Fibroblast of peridontal ligament (primary cell): ENCODE measurements around the gene NBEAL2.
"Not testable (repeated sequence)": the region's sequence is repeated elsewhere in the genome, so short reads cannot be mapped to it uniquely, and the experiment has no call there.

Experiments used
- DNase-seq: peaks from one replicate; pipeline ENCODE4 v3.0.0-alpha.2; 2010; ENCODE audit errors: extremely low read depth

NBEAL2 gene

DNA sequence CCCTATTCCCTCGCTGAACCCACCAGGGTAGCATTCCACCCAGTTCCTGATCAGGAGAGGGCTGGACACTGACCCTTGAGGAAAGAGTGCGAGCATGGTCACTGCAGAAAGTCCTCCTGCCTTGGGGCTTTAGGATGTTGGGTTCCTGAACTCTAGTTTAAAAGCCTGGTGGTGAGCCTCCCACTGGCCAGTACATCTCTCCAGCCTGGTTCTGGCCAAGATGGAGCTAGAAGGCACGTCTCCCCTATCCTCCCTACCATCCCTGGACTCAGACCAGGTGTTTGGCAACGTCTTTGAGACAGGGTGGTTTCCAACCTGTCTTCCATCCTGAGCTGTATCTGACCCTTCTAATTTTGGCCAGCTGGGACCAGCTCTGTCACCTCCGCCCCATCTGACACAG, 31.4 kb downstream of the NBEAL2 start:
- no peak for DNase-seq

- no peak for DNase-seq
Measured at GRCh38 chr3:47011371-47011770, 31.9 kb downstream of the NBEAL2 start.

DNA sequence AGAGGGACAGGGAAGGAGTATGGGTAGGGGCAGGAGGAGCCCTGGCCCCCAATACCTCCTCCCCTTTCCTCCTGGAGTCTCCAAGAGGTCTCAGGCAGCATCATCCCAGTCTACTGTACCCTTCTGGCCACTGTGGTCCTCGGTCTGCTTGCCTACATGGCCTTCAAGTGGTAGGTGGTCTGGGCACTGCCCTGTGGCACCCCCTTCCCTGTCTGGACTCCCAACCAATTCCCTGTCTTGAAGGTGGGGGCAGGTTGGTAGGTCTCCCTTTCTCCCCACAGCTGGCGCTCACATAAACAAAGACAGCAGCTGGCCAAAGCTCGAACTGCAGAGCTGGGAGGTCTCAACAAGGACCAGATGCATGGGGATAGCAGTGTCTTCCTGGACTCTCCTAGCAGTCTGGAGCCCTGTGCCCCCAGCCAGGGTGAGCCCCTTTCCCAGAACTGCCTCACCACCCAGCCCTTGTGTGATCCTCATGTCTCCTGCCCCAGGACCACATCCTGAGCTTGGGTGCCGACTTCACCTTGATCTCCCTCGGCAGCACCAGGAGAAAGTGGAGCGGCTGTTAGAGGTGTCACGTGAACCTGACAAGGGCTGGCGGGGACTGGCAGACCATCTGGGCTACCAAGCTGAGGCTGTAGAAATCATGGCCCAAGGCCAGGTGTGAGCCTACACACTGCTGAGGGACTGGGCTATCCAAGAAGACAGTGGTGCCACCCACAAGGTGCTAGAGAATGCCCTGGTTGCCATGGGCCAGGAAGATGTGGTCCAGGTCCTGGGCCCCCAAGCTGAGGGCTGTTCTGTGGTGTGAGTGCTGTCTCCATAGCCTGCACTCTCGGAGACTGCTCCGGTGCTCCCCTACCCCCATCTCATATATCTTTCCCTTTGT, 33.1 kb downstream of the NBEAL2 start:
- DNase-seq = no peak

GRCh38 chr3:47013231-47013630, 33.8 kb downstream of the NBEAL2 start:
- DNase-seq = no peak

DNA sequence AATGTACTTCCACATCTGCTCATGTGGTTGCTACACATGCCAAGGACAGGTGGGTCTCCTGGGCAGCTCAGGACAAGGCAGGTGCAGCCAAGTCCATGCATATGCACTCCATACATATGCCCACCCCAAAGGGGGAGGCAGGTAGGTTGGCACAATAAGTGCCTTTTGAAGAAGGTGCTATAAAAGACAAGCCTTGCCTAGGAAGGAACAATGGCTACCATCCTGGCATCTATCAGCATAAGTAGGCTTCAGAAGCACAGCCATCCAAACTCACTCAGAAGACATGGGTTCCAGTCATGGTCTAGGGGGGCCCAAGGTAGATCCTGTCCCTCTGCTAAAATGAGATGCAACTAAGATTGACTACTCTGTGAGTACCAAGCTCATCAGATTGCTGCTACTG, 34.6 kb downstream of the NBEAL2 start:
- DNase-seq = no peak

GRCh38 chr3:47015151-47015550, 35.7 kb downstream of the NBEAL2 start:
- no peak for DNase-seq

DNA sequence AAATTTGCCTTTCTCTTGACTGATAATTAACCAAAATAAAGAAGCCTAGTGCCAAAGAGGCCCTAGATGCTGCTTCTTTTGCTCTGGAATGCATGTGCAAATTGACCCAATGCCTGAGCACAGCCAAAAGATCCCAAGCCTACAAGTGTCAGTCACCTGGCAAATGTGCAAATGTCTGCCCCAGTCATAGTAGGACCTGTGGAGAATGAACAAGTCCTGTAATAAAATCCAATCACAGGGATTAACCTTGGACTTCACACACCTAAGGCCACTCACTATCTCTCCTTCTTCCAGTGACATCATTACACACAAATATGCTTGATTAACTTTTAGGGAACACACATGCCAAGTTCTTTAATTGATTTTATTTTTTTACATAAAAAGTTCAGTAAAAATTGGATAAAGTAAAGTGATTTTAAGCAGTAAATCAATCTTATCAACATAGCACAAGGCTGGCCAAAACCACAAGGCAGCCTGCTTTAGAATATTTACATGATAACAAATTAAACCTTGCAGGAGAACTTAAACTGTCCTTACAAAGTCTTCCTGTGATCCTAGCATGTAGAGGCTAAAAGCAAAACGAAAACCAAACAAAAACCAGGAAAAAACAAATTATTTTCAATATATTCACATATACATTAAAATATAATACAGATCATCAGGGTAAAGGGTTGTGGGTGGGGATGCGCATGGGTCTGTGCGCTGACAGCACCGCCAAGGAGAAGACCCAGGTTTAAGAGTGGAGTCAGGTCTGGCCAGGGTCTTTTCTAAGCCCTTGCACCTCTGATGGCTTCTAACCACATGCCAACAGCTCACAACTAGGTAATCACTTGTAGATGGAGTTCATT, 36.8 kb downstream of the NBEAL2 start:
- peak; percentile 18 for DNase-seq

DNA sequence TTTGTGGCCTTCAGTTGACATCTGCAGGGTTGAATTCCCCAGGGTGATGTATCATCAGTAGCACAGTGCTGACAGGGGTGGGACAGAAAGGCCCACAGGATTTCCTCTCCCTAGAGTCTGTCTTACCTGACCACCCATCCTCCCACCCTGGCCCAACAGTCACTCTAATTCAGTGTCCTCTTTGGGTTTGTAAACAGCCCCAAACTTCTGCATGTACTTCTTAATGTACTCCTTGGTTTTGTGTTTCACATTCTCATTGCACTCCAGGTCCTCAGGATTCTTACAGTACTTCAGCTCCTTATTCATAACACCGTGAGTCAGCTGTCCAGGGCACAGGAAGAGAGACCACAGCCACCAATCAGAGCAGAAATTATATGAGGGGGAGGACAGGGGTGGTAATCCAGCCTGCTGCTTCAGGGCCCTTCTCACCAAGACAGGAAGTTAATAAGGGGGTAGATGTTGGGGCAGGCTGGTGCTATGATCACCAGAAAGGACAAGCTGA, 37.5 kb downstream of the NBEAL2 start:
- peak; percentile 60 for DNase-seq

GRCh38 chr3:47017504-47018268, 38.2 kb downstream of the NBEAL2 start:
- no peak for DNase-seq

DNA sequence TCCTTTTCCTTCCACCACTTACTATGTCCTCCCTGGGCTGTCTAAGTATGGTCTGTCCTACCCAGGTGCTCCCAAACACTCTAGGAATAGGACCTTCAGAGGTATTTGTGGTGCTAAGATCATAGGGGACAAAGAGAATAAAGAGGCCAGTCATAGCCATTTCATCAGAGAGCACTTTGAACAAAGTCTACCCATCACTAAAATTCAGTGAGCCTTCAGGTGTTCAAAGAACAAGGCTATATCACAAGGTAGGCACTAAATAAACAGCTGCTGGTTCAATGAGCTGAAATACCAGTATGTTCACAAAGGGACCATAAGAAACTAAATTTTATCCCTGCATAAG, 38.8 kb downstream of the NBEAL2 start:
- no peak for DNase-seq

- DNase-seq = no peak
Measured at GRCh38 chr3:47019201-47019600, 39.7 kb downstream of the NBEAL2 start.

DNA sequence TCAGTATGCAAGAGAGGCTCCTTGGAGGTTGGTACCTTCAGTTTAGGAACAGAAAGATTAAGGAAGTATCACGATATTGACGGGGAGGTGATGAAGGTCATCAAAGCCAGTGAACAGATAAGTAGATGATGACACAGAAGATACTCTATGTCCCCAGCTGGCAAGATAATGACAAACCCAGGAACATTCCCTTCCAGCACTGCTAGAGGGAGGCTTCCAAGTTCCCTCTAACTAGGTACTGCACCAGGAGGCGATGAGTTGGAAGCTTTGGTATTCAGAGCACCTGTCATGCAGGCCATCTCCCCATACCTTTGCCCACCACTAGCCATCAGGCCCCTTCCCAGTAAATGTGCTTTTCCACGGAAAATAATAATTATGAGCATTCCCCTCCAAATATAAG, 40.8 kb downstream of the NBEAL2 start:
- DNase-seq = no peak

GRCh38 chr3:47022641-47023071, 43.2 kb downstream of the NBEAL2 start:
- peak; percentile 55 for DNase-seq

- DNase-seq = peak; percentile 60
Measured at GRCh38 chr3:47024932-47025331, 45.5 kb downstream of the NBEAL2 start.

DNA sequence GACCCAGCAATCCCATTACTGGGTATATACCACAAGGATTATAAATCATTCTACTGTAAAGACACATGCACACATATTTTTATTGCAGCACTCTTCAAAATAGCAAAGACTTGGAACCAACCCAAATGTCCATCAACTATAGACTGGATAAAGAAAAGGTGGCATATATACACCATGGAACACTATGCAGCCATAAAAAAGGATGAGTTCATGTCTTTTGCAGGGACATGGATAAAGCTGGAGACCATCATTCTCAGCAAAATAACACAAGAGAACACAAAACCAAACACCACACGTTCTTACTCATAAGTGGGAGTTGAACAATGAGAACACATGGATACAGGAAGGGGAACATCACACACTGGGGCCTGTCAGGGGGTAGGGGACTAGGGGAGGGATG, 47.0 kb downstream of the NBEAL2 start:
- not testable (repeated sequence) for DNase-seq

DNA sequence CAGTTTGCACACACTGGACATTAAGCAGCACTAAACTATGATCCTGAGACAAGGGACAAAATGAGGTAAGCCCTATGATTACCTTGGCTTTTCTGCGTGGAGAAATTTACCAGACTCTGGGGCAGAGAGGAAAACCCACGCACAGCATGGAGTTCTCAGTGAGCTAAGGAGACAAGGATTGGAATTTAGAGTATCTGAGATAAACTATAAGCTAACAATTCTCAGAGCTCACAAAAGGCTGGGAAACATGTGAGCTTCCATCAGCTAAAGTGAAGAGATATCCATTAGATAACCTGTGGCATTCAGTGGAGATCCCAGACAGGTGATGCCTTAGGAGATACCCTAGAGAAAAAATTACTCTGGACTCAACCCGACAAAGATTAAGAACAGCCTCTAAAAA, 48.7 kb downstream of the NBEAL2 start:
- DNase-seq = no peak

DNA sequence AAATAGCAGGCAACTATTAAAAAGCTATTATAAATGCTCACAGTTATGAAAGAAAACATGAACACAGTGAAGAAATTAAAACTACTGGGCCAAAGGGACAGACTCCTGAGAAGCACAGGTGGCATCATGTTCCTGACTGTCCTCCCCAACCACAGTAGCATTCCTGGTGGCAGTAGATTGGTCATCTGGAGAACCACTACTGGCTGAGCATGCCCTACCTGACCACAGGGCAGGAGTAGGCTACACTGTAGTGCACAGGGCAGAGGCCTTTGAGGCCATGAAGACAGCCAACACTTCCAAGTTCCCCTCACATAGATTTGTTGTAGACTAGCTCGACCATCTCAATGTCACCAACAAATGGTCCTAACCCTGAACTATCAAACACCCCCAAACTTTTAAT, 49.2 kb downstream of the NBEAL2 start:
- no peak for DNase-seq

DNA sequence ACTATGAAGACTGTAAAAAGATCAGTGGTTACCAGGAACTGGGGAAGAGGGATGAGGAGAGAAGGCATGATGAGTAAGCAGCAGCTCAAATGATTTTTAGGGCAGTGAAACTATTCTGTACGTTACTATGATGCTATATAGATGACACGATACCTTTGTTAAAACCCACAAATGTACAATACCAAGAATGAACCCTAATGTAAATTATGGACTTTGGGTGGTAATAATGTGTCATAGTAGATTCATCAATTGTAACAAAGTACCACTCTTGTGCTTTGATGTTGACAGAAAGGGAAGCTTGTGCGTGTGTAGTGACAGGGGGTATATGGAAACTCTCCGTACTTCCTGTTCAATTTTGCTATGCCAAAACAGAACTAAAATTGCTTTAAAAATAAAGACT, 51.6 kb downstream of the NBEAL2 start:
- not testable (repeated sequence) for DNase-seq

GRCh38 chr3:47034868-47035489, 55.5 kb downstream of the NBEAL2 start:
- no peak for DNase-seq

- DNase-seq = peak; percentile 80
Measured at GRCh38 chr3:47035645-47036044, 56.2 kb downstream of the NBEAL2 start.

DNA sequence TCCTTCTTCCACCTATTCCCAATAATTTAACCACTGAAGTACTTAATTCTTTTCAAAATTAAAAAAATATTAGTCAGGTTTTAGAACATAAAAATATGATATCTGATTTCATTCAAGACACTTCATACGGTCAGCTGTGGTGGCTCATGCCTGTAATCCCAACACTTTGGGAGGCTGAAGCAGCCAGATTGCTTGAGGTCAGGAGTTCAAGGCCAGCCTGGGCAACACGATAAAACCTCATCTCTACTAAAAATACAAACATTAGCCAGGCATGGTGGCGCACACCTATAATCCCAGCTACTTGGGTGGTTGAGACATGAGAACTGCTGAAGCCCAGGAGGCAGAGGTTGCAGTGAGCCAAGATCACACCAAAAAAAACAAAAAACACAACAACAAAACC, 56.7 kb downstream of the NBEAL2 start:
- DNase-seq = no peak
